ENCODE measurements around the gene AK9.
"Not testable (repeated sequence)": the region's sequence is repeated elsewhere in the genome, so short reads cannot be mapped to it uniquely, and the experiment has no call there.

The AK9 gene

DNA sequence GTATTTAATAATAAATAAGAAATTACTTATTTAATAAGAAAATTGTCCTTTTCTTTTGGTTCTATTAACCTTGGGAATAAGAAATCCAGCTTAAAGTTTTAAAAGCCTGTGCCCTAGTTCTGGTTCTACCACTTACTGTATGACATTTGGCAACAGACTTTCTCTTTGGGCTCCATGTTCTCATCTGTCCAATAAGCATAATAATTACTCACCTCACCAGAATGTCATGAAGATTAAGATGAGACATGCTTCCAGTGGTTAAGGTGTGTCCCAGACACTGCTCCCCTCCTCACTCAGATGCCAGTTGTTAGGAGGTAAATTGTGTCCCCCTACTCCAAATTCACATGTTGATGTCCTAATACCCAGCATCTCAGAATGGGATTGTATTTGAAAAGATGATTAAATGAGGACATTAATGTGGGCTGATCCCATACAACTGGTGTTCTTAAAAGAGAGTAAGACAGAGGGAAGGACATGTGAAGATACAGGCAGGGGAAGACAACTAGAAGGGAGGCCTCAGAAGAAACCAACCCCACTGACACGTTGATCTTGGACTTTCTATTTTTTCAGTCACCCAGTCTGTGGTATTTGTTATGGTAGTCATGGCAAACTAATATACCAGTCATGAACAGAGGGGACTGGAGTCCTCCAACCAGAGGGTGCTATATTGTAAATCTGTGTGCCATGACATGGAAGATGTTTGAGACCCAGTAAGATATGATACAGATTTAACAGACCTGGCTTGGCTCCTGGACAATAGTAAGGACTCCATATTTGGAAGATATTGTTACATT is 229.1 kb downstream of the AK9 start:
- peaks cover 25% of the 10 kb centered on the region for H3K4me1 ChIP-seq (ENCODE audit: insufficient read depth, low read length, severe bottlenecking)
- H4K20me1 ChIP-seq (ENCODE audit: insufficient read depth, low read length): no peaks in the 10 kb centered on the region
- no peak for TF ChIP-seq EZH2 (IDR thresholded peaks at IDR 0.05; ENCODE audit: borderline replicate concordance, low read length)
- TF ChIP-seq, protein P1, sequence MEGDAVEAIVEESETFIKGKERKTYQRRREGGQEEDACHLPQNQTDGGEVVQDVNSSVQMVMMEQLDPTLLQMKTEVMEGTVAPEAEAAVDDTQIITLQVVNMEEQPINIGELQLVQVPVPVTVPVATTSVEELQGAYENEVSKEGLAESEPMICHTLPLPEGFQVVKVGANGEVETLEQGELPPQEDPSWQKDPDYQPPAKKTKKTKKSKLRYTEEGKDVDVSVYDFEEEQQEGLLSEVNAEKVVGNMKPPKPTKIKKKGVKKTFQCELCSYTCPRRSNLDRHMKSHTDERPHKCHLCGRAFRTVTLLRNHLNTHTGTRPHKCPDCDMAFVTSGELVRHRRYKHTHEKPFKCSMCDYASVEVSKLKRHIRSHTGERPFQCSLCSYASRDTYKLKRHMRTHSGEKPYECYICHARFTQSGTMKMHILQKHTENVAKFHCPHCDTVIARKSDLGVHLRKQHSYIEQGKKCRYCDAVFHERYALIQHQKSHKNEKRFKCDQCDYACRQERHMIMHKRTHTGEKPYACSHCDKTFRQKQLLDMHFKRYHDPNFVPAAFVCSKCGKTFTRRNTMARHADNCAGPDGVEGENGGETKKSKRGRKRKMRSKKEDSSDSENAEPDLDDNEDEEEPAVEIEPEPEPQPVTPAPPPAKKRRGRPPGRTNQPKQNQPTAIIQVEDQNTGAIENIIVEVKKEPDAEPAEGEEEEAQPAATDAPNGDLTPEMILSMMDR (IDR thresholded peaks at IDR 0.05; ENCODE audit: low read length): no peak
- no peak overlapping the region for H3K4me2 ChIP-seq (ENCODE audit: low read length)
- H3K36me3 ChIP-seq (ENCODE audit: insufficient read depth, low read length): peaks cover 58% of the 10 kb centered on the region
- H3F3A ChIP-seq (ENCODE audit: insufficient read depth, low read length): peaks cover 10% of the 10 kb centered on the region; the same call in 1 of the 2 replicates
- no peaks in the 10 kb centered on the region for H3K79me2 ChIP-seq (ENCODE audit: insufficient read depth, low read length)
- H3K27me3 ChIP-seq (ENCODE audit: insufficient read depth, low read length): no peaks in the 10 kb centered on the region
- no peak overlapping the region for H3K9ac ChIP-seq (ENCODE audit: low read length)
- no peak overlapping the region for H3K27ac ChIP-seq (ENCODE audit: low read depth, low read length, poor library complexity, severe bottlenecking)
- H3K9me3 ChIP-seq (ENCODE audit: low read length): no peaks in the 10 kb centered on the region
- no peak overlapping the region for H3K4me3 ChIP-seq (ENCODE audit: low read depth, low read length, poor library complexity, severe bottlenecking)
- no peak overlapping the region for H2AFZ ChIP-seq (ENCODE audit: low read length)
- H3K9me2 ChIP-seq (ENCODE audit: low read depth, low read length): no peaks in the 10 kb centered on the region

DNA sequence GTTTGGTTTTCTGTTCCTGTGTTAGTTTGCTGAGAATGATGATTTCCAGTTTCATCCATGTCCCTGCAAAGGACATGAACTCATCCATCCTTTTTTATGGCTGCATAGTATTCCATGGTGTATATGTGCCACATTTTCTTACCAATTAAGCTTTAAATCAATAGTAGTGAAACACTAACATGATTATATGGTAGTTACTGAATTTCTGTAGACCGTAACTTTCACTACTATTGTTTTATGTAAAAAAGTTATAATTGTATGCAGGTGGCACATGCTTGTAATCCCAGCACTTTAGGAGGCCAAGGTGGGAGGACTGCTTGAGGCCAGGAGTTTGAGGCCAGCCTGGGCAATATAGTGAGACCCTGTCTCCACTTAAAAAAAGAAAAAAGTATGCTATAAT is 229.8 kb downstream of the AK9 start:
- not testable (repeated sequence) for H3K9me3 ChIP-seq (ENCODE audit: low read length); H3K4me3 ChIP-seq (ENCODE audit: low read depth, low read length, poor library complexity, severe bottlenecking); H2AFZ ChIP-seq (ENCODE audit: low read length); H4K20me1 ChIP-seq (ENCODE audit: insufficient read depth, low read length); H3K9me2 ChIP-seq (ENCODE audit: low read depth, low read length); H3K4me2 ChIP-seq (ENCODE audit: low read length); H3K27me3 ChIP-seq (ENCODE audit: insufficient read depth, low read length); H3K79me2 ChIP-seq (ENCODE audit: insufficient read depth, low read length); H3F3A ChIP-seq (ENCODE audit: insufficient read depth, low read length); H3K9ac ChIP-seq (ENCODE audit: low read length); H3K27ac ChIP-seq (ENCODE audit: low read depth, low read length, poor library complexity, severe bottlenecking)
- peaks cover 51% of the 10 kb centered on the region for H3K36me3 ChIP-seq (ENCODE audit: insufficient read depth, low read length)
- H3K4me1 ChIP-seq (ENCODE audit: insufficient read depth, low read length, severe bottlenecking): peaks cover 32% of the 10 kb centered on the region

DNA sequence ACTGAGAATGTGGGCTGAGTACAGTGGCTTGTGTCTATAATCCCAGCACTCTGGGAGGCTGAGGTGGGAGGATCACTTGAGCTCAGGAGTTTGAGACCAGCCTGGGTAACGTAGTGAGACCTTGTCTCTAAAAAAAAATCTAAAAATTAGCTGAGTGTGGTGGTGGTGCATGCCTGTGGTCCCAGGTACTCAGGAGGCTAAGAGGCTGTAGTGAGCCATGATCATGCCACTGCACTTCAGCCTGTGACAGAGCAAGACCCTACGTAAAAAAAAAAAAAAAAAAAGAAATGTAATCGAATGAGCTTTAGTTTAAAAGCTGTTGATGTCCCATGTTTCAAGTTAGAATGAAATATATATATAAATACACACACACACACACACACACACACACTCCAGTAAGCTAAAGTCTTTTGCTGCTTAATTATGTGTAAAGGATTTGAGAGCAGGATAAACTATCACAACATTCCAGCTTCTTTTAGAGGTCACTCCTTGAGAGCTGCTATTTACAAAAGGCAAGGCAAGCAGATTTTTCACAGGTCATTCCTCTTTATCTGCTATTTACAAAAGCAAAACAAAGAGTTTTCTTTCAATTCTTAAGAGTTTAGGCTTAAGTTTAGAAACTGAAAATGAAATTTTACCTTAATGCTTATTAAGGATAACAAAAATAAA is 230.7 kb downstream of the AK9 start:
- Histone ChIP-seq H3F3A (ENCODE audit: insufficient read depth, low read length) (peaks cover 10% of the 10 kb centered on the region; the same call in 1 of the 2 replicates), H3K9me3 (ENCODE audit: low read length) (no peaks in the 10 kb centered on the region), H3K79me2 (ENCODE audit: insufficient read depth, low read length) (no peaks in the 10 kb centered on the region), H4K20me1 (ENCODE audit: insufficient read depth, low read length) (no peaks in the 10 kb centered on the region), H3K4me3 (ENCODE audit: low read depth, low read length, poor library complexity, severe bottlenecking) (no peak overlapping the region), H3K27ac (ENCODE audit: low read depth, low read length, poor library complexity, severe bottlenecking) (no peak overlapping the region), H3K4me2 (ENCODE audit: low read length) (no peak overlapping the region), H3K36me3 (ENCODE audit: insufficient read depth, low read length) (peaks cover 42% of the 10 kb centered on the region), H2AFZ (ENCODE audit: low read length) (no peak overlapping the region), H3K9ac (ENCODE audit: low read length) (no peak overlapping the region), H3K9me2 (ENCODE audit: low read depth, low read length) (no peaks in the 10 kb centered on the region), H3K27me3 (ENCODE audit: insufficient read depth, low read length) (no peaks in the 10 kb centered on the region), H3K4me1 (ENCODE audit: insufficient read depth, low read length, severe bottlenecking) (peaks cover 34% of the 10 kb centered on the region)
- no peak for TF ChIP-seq EZH2 (IDR thresholded peaks at IDR 0.05; ENCODE audit: borderline replicate concordance, low read length)
- TF ChIP-seq, protein P1 (IDR thresholded peaks at IDR 0.05; ENCODE audit: low read length): no peak
